ENCODE measurements around the gene TMEM271.

The TMEM271 gene

DNA sequence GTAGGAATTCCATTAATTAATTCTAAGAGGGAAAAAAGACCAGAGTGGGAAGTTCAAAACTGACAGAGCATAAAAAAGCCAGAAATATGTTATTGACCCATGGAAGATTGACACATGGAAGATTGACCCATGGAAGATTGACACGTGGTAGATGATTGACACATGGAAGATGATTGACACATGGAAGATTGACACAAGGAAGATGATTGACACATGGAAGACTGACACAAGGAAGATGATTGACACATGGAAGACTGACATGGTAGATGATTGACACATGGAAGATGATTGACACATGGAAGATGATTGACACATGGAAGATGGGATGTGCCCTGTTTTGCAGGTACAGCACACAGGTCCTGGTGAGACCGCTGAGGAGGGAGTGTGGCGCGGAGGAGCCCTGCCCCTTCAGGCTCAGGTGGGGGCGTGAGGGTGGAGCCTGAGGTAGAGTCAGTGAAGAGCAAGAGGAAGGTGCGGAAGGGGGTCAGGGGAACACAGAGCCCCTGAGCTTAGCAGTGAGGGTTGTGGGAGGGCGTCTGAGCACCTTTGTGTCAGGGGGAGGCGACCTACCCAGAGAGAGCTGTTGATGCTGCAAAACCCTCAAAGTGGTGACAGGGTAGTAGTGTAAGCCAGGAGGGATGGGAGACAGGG, 33.4 kb upstream of the TMEM271 start:
- ATAC-seq (ENCODE audit: low read depth): no peak
- no peaks in the 10 kb centered on the region for H3K36me3 ChIP-seq (ENCODE audit: low read depth)
- H3K4me3 ChIP-seq (ENCODE audit: severe bottlenecking): no peak overlapping the region
- H3K27ac ChIP-seq (ENCODE audit: poor library complexity, severe bottlenecking): no peak overlapping the region
- peaks cover 5% of the 10 kb centered on the region for H3K4me1 ChIP-seq (ENCODE audit: insufficient read depth, poor library complexity, severe bottlenecking)
- H3K27me3 ChIP-seq (ENCODE audit: insufficient read depth, poor library complexity, severe bottlenecking): no peaks in the 10 kb centered on the region
- H3K9me3 ChIP-seq (ENCODE audit: severe bottlenecking): peaks cover 2% of the 10 kb centered on the region
- no peak for DNase-seq (ENCODE audit: low spot score)
- TF ChIP-seq, protein P1, sequence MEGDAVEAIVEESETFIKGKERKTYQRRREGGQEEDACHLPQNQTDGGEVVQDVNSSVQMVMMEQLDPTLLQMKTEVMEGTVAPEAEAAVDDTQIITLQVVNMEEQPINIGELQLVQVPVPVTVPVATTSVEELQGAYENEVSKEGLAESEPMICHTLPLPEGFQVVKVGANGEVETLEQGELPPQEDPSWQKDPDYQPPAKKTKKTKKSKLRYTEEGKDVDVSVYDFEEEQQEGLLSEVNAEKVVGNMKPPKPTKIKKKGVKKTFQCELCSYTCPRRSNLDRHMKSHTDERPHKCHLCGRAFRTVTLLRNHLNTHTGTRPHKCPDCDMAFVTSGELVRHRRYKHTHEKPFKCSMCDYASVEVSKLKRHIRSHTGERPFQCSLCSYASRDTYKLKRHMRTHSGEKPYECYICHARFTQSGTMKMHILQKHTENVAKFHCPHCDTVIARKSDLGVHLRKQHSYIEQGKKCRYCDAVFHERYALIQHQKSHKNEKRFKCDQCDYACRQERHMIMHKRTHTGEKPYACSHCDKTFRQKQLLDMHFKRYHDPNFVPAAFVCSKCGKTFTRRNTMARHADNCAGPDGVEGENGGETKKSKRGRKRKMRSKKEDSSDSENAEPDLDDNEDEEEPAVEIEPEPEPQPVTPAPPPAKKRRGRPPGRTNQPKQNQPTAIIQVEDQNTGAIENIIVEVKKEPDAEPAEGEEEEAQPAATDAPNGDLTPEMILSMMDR (IDR thresholded peaks at IDR 0.05; ENCODE audit: poor library complexity, severe bottlenecking): no peak

DNA sequence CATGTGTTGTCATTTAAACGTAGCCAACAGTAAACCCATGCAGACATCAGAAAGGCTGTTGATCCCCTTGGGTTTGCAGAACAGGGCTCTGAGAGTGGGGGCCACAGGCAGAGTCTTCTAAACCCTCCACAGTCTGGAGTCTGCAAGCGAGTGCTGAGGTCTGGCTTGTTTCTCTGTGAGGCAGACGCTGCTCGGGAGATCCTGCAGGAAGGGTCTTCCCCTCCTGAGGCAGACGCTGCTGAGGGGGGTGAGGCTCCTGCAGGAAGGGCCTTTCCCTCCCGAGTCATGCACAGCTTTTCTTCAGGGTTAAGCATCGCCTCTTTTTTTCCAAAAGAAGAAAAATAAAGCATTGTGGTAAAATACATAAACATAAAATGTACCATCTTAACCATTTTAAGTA, 32.1 kb upstream of the TMEM271 start:
- Histone ChIP-seq H3K27me3 (ENCODE audit: insufficient read depth, poor library complexity, severe bottlenecking) (no peaks in the 10 kb centered on the region), H3K4me3 (ENCODE audit: severe bottlenecking) (no peak overlapping the region), H3K9me3 (ENCODE audit: severe bottlenecking) (peaks cover 2% of the 10 kb centered on the region), H3K4me1 (ENCODE audit: insufficient read depth, poor library complexity, severe bottlenecking) (peaks cover 5% of the 10 kb centered on the region), H3K27ac (ENCODE audit: poor library complexity, severe bottlenecking) (no peak overlapping the region), H3K36me3 (ENCODE audit: low read depth) (no peaks in the 10 kb centered on the region)
- DNase-seq (ENCODE audit: low spot score): no peak
- no peak for ATAC-seq (ENCODE audit: low read depth)
- TF ChIP-seq, protein P1 (IDR thresholded peaks at IDR 0.05; ENCODE audit: poor library complexity, severe bottlenecking): no peak

GRCh38 chr4:605702-606425, 29.8 kb upstream of the TMEM271 start:
- Histone ChIP-seq H3K27me3 (ENCODE audit: insufficient read depth, poor library complexity, severe bottlenecking) (no peaks in the 10 kb centered on the region), H3K36me3 (ENCODE audit: low read depth) (no peaks in the 10 kb centered on the region), H3K4me1 (ENCODE audit: insufficient read depth, poor library complexity, severe bottlenecking) (peaks cover 5% of the 10 kb centered on the region), H3K9me3 (ENCODE audit: severe bottlenecking) (peaks cover 2% of the 10 kb centered on the region), H3K27ac (ENCODE audit: poor library complexity, severe bottlenecking) (no peak overlapping the region), H3K4me3 (ENCODE audit: severe bottlenecking) (no peak overlapping the region)
- TF ChIP-seq, protein P1 (IDR thresholded peaks at IDR 0.05; ENCODE audit: poor library complexity, severe bottlenecking): no peak
- DNase-seq (ENCODE audit: low spot score) (no peak), ATAC-seq (ENCODE audit: low read depth) (no peak)

- H3K4me3 ChIP-seq (ENCODE audit: severe bottlenecking): no peak overlapping the region
- no peaks in the 10 kb centered on the region for H3K4me1 ChIP-seq (ENCODE audit: insufficient read depth, poor library complexity, severe bottlenecking)
- no peak for DNase-seq (ENCODE audit: low spot score)
- no peak overlapping the region for H3K27ac ChIP-seq (ENCODE audit: poor library complexity, severe bottlenecking)
- H3K9me3 ChIP-seq (ENCODE audit: severe bottlenecking): peaks cover 2% of the 10 kb centered on the region
- TF ChIP-seq, protein P1 (IDR thresholded peaks at IDR 0.05; ENCODE audit: poor library complexity, severe bottlenecking): no peak
- ATAC-seq (ENCODE audit: low read depth): no peak
- no peaks in the 10 kb centered on the region for H3K36me3 ChIP-seq (ENCODE audit: low read depth)
- no peaks in the 10 kb centered on the region for H3K27me3 ChIP-seq (ENCODE audit: insufficient read depth, poor library complexity, severe bottlenecking)
These were observed 28.0 kb upstream of the TMEM271 start for GRCh38 chr4:604131-604530.

- H3K27ac ChIP-seq (ENCODE audit: poor library complexity, severe bottlenecking): no peak overlapping the region
- ATAC-seq (ENCODE audit: low read depth) (peak; percentile 71), DNase-seq (ENCODE audit: low spot score) (peak; percentile 64)
- TF ChIP-seq, protein P1 (IDR thresholded peaks at IDR 0.05; ENCODE audit: poor library complexity, severe bottlenecking): peak; percentile 43
- no peaks in the 10 kb centered on the region for H3K36me3 ChIP-seq (ENCODE audit: low read depth)
- no peaks in the 10 kb centered on the region for H3K9me3 ChIP-seq (ENCODE audit: severe bottlenecking)
- H3K4me1 ChIP-seq (ENCODE audit: insufficient read depth, poor library complexity, severe bottlenecking): no peaks in the 10 kb centered on the region
- H3K27me3 ChIP-seq (ENCODE audit: insufficient read depth, poor library complexity, severe bottlenecking): no peaks in the 10 kb centered on the region
- H3K4me3 ChIP-seq (ENCODE audit: severe bottlenecking): no peak overlapping the region
These were observed 26.5 kb upstream of the TMEM271 start for GRCh38 chr4:602559-602942.

All from RWPE2 (cell line).